HG03432 (cell line): Measurements from ENCODE around the gene TRABD2A.
"Not testable (repeated sequence)": the region's sequence is repeated elsewhere in the genome, so short reads cannot be mapped to it uniquely, and the experiment has no call there.

Source experiments
- ATAC-seq: cut with Tn5 transposase; IDR thresholded peaks from one replicate; pipeline ENCODE4 v1.9.1; 2021; ENCODE audit warnings: mild to moderate bottlenecking, moderate library complexity; ENCODE audit not compliant: unreplicated experiment

TRABD2A gene

GRCh38 chr2:84881581-84882413 is 913 bp upstream of the TRABD2A start:
- peak; percentile 67 for ATAC-seq

GRCh38 chr2:84880395-84880644 is 564 bp downstream of the TRABD2A start:
- no peak for ATAC-seq

GRCh38 chr2:84879584-84880394 is 1.1 kb downstream of the TRABD2A start:
- ATAC-seq = peak; percentile 55

GRCh38 chr2:84878896-84879583 is 1.8 kb downstream of the TRABD2A start:
- ATAC-seq = no peak

- ATAC-seq = no peak
Measured at GRCh38 chr2:84878459-84878858, 2.4 kb downstream of the TRABD2A start.

- ATAC-seq = no peak
Measured at GRCh38 chr2:84876369-84876768, 4.5 kb downstream of the TRABD2A start.

- ATAC-seq = not testable (repeated sequence)
Measured at GRCh38 chr2:84875619-84876018, 5.3 kb downstream of the TRABD2A start.

- no peak for ATAC-seq
Measured at GRCh38 chr2:84875213-84875560, 5.7 kb downstream of the TRABD2A start.

- ATAC-seq = no peak
Measured at GRCh38 chr2:84874381-84875212, 6.3 kb downstream of the TRABD2A start.

- ATAC-seq = no peak
Measured at GRCh38 chr2:84873350-84873749, 7.5 kb downstream of the TRABD2A start.

GRCh38 chr2:84872691-84873090 is 8.2 kb downstream of the TRABD2A start:
- not testable (repeated sequence) for ATAC-seq

GRCh38 chr2:84870306-84870705 is 10.6 kb downstream of the TRABD2A start:
- ATAC-seq = no peak

- not testable (repeated sequence) for ATAC-seq
Measured at GRCh38 chr2:84868327-84868726, 12.6 kb downstream of the TRABD2A start.

GRCh38 chr2:84866122-84866521 is 14.8 kb downstream of the TRABD2A start:
- no peak for ATAC-seq

GRCh38 chr2:84865181-84865783 is 15.6 kb downstream of the TRABD2A start:
- ATAC-seq = peak; percentile 74

- ATAC-seq = no peak
Measured at GRCh38 chr2:84862006-84862405, 18.9 kb downstream of the TRABD2A start.

GRCh38 chr2:84861539-84861938 is 19.3 kb downstream of the TRABD2A start:
- no peak for ATAC-seq

- ATAC-seq = no peak
Measured at GRCh38 chr2:84858937-84859336, 21.9 kb downstream of the TRABD2A start.

GRCh38 chr2:84858123-84858522 is 22.8 kb downstream of the TRABD2A start:
- ATAC-seq = no peak

- no peak for ATAC-seq
Measured at GRCh38 chr2:84857566-84857965, 23.3 kb downstream of the TRABD2A start.
